ENCODE data around the gene CACNA1C.

CACNA1C gene

DNA sequence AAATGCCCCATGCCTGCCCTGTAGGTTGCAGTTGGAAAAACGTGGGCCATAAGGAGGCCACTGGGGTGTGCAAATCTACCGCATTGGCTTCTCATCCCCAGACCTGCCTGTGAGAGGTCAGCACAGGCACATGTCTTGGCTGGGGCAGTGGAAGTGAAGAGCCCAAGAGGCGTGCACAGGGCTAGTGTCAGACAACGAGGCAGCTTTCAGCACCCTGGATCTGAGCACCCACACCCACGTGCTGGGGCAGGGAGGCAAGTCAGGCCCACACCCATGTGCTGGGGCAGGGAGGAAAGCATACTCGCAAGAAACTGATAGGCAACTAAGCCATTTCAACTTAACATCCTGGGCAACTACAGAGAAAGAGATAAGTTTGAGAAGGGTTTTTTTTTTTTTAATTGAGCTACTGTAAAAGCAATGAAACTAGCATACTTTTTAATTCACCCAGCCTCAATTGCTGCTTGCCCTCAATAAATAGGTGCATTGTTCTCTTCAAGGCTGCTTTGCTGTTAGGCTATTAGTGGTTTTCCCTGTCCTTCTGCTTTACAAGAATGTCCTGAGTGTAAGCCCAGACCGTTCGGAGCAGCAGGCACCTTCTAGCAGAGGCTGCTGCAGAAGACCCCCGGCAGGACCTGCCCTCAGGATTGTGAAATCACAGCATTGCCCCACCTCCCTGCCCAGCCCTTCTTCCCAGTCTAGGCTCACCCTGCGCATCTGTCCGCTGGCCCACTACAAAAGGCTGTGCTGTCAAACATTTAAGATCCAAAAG lies 386.7 kb downstream of the CACNA1C start:
- no peak for DNase-seq

- no peak for DNase-seq
Observed at GRCh38 chr12:2443776-2444175, 391.0 kb downstream of the CACNA1C start.

DNA sequence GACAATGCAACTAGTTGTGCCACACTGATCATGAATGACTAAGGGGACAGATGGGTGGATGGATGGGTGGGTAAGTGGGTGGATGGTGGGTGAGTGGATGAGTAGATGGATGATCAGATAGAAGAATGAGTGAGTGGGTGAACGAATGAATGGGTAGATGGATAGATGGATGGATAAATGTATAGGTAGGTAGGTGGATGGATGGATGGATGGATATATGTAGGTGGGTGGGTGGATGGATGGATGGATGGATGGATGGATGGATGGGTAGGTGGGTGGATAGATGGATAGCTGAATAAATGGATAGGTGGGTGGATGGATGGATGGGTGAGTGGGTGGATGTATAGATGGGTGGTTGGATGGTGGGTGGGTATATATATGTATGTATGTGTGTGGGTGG lies 393.2 kb downstream of the CACNA1C start:
- no peak for DNase-seq

DNA sequence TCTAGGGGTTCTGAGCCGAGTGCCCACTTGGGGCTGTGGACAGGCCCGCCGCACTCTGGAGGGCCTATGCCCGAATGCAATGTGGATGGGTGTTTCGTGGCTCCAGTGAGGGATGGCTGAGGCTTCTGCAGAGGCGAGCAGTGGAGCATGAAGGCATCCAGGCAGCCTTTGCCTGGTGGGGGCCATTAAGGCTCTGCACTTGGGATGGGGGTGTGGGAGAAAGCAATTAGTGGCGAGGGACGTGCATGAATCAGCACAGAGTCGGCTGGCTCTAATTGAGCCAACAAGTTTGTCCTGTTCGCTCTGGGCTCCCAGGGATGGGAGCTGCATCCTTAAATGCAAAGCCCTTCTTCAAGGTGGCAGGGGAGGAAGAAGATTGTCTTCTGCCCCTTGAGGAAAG lies 395.1 kb downstream of the CACNA1C start:
- DNase-seq = no peak

GRCh38 chr12:2449586-2449985 lies 396.8 kb downstream of the CACNA1C start:
- DNase-seq = no peak

- DNase-seq = no peak
Observed at GRCh38 chr12:2450553-2450952, 397.8 kb downstream of the CACNA1C start.

GRCh38 chr12:2451025-2451424 lies 398.2 kb downstream of the CACNA1C start:
- DNase-seq = no peak

GRCh38 chr12:2451497-2451896 lies 398.7 kb downstream of the CACNA1C start:
- no peak for DNase-seq

DNA sequence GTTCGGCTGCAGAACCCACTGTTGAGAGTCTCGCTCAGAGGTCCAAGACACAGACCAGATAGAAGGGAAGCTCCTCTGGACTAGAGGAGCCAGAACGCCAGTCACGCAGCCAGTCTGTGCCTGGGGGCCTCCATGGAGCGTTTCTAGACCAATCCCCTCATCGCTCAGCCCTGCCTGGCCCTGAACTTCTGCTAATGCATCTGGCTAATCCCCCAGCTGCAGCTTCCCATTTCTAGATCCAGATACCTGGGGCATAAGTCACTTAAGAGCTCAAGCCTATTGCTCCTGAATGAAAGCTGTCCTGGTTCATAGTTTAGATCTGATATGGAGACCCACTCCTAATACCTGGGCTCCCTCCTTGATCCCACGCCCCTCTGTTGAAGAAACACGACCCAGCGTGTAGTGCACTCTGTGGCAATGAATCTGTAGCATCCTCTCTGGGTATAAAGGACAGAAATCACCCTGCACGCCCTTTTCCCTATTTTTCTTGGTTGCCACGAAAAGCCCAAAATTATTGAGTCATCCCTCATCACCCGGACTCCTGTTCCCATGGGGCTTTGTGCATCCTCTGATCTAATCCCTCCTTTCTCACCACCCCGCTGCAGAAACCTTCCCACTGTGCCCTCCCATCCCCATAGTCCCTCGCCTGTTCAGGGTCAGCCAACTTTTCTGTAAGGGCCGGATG lies 400.4 kb downstream of the CACNA1C start:
- no peak for DNase-seq

DNA sequence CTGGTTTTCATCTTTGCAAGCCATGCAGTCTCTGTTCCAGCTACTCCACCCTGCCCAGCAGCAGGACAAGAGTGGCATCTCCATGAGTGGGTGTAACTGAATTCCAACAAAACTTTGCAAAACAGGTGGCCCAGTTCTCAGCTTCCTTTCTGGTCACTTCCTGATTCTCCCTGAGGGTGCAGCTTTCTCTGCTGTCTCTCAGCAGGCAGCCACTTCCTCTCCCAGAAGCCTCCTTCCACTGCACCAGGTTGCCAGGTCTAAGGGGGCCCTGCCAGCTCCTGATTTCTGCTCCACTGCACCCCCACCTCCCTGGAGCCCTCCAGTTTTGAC lies 400.9 kb downstream of the CACNA1C start:
- DNase-seq = no peak

- DNase-seq = no peak
Observed at GRCh38 chr12:2454601-2455177, 401.9 kb downstream of the CACNA1C start.

DNA sequence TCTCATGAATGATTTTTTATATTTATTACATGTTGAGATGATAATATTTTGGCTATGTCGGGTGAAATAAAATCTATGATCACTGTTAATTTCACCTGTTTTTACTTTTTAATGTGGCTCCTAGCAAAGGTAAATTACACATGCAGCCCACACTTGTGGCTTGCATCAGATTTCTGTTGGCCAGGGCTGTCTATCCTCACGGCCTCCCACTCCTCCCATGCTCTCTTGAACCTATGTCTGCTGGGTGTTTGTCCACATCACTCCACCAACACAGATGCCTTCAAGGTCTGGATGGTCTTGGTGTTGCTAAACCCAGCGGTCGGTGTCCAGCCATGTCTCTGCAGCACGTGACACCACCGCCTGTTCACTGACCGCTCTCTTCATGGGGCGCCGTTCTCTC lies 402.6 kb downstream of the CACNA1C start:
- no peak for DNase-seq

- DNase-seq = no peak
Observed at GRCh38 chr12:2456122-2456812, 403.5 kb downstream of the CACNA1C start.

DNA sequence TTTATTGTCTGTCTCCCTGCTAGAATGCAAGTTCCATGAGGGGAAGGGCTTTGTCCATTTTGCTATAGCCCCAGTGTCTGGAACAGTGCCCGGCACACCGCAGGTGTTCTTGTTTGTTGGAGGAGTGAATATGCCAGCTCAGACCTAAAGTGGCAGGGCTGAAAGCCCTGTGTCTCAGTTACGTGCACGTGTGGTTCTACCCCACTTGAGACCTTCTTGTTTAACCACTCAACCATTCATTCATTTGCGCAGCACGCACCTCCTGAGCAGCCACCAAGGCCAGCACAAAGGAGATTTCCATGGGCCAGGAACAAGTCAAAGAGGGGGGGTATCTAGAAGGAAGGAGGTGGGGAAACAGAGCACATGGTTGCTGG lies 404.0 kb downstream of the CACNA1C start:
- DNase-seq = no peak

DNA sequence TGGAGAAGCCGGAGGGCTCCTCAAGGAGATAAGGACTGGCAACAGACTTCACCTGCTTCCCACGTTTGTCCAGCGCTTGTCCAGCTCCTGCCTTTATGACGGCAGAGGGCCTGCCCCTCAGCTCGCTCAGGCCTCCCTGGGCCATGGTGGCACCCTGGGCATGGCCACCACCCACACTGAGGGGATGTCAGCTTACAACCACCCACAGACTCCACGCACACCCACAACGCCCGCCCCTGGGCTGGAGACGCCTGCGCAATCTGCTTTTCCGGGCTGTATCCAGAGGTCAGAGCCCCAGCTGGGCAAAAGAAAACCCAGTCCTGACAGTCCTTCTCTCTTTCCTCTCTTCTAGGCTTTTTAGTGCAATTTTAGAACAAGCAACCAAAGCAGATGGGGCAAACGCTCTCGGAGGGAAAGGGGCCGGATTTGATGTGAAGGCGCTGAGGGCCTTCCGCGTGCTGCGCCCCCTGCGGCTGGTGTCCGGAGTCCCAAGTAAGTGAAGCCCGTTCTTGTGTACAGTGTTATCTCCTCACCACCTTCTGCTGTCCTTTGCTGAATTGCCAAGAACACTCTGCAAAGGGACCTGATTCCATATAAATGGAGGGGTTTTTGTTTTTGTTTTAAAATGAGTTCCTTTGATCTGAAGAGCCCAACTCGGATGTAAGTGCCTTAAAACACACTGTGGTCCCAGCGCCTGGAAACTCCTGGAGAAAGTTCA lies 404.6 kb downstream of the CACNA1C start:
- no peak for DNase-seq

GRCh38 chr12:2457933-2458414 lies 405.2 kb downstream of the CACNA1C start:
- no peak for DNase-seq

DNA sequence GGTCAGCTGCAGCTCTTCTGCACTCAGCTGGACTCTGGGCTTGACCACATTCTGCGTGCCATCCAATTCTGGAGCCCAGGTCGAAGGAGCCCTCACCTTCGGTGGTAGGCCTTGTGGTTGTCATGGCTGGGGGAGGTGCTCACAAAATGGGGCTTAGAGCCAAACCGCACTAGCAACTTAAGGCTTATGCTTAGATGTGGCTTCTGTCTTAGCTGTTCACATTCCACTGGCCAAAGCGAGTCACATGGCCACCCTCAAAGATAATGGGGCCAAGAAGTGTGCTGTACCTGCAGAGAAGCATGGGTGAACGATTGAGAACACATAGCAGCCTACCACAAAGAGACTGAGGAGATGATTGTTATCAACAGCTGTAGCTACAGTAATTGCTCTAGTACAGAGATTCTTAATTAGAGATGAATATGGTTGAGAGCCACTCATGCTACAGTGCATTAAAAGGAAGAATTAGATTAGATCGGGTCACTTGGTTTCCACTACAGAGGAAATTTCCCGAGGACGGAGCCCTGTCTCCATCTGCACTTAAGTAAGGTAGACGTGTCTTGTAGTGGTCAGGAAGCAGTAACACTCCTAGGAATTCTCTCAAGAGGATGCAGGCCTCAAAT lies 407.4 kb downstream of the CACNA1C start:
- DNase-seq = no peak

DNA sequence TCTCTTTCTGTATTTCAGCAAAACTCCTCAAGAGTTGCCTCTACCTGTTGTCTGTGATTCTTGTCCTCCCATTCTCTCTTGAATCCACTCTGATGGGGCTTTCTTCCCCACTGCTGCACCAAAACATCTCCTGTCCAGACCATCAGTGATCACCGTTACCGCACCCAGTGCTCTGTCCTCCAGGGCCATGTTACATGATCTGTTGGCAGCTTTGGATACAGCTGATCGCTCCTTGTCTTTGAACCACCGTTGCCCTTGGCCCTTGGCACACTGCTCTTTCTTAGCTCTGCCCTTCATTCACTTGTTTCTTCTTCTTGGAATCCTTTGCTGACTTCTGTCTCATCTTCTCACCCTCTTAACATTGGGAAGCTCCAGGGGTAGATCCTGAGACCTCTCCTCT lies 408.3 kb downstream of the CACNA1C start:
- DNase-seq = no peak

- no peak for DNase-seq
Observed at GRCh38 chr12:2461645-2462044, 408.9 kb downstream of the CACNA1C start.

- DNase-seq = no peak
Observed at GRCh38 chr12:2462087-2462486, 409.3 kb downstream of the CACNA1C start.

GRCh38 chr12:2463719-2464118 lies 410.9 kb downstream of the CACNA1C start:
- DNase-seq = no peak

GRCh38 chr12:2465681-2466080 lies 412.9 kb downstream of the CACNA1C start:
- no peak for DNase-seq

GRCh38 chr12:2466211-2466610 lies 413.4 kb downstream of the CACNA1C start:
- no peak for DNase-seq
